Fibroblast of lung (primary cell): ENCODE measurements around the gene ZSWIM6. TPM values are rescaled to one million over a fixed set of nuclear protein-coding genes. Genes with fewer than 3 reads are reported as not detected.
"Not testable (repeated sequence)": the region's sequence is repeated elsewhere in the genome, so short reads cannot be mapped to it uniquely, and the experiment has no call there.

Experiments used
- DNase-seq, 2 donors: peaks; one replicate each; pipeline versions ENCODE4 v3.0.0 to v3.0.0-alpha.2; 2010; ENCODE audit warnings: low read depth in 2 of 2
- H2AFZ ChIP-seq: 2 replicates; pipeline ENCODE4 v1.5.1; 2012; ENCODE audit warnings: low read length, control low read depth, inconsistent platforms
- H3K27ac ChIP-seq: 2 replicates; pipeline ENCODE4 v1.5.1; 2011; ENCODE audit warnings: low read length, control low read depth; ENCODE audit not compliant: insufficient read depth
- H3K27me3 ChIP-seq: 2 replicates; pipeline ENCODE4 v1.5.1; 2011; ENCODE audit warnings: mild to moderate bottlenecking, low read length; ENCODE audit not compliant: control insufficient read depth, insufficient read depth
- H3K36me3 ChIP-seq: 2 replicates; pipeline ENCODE4 v1.5.1; 2011; ENCODE audit warnings: low read length; ENCODE audit not compliant: control insufficient read depth, insufficient read depth
- H3K4me1 ChIP-seq: 2 replicates; pipeline ENCODE4 v1.5.1; 2011; ENCODE audit warnings: low read length; ENCODE audit not compliant: control insufficient read depth, insufficient read depth; ENCODE audit errors: extremely low read depth
- H3K4me2 ChIP-seq: 2 replicates; pipeline ENCODE4 v1.5.1; 2011; ENCODE audit warnings: low read length, control low read depth; ENCODE audit not compliant: insufficient read depth; ENCODE audit errors: extremely low read depth
- H3K4me3 ChIP-seq, 4 experiments: fragments of 200-600 bp in 1 of 4; sonication (generic) in 1 of 4; replicated peaks in 1 of 4; 2 replicates each; pipeline ENCODE4 v1.5.1; 2011 to 2016; ENCODE audit warnings: low read length in 4 of 4, low read depth in 3 of 4, mild to moderate bottlenecking in 3 of 4, control low read depth in 2 of 4, inconsistent platforms in 1 of 4, mixed read lengths in 1 of 4; ENCODE audit not compliant: insufficient read depth in 1 of 4; ENCODE audit errors: control extremely low read depth in 1 of 4
- H3K79me2 ChIP-seq: 2 replicates; pipeline ENCODE4 v1.5.1; 2012; ENCODE audit warnings: mild to moderate bottlenecking, low read length, inconsistent platforms; ENCODE audit not compliant: control insufficient read depth, insufficient read depth
- H3K9ac ChIP-seq: 2 replicates; pipeline ENCODE4 v1.5.1; 2011; ENCODE audit warnings: mild to moderate bottlenecking, low read length, control low read depth; ENCODE audit not compliant: insufficient read depth
- H3K9me3 ChIP-seq: 2 replicates; pipeline ENCODE4 v1.5.1; 2012; ENCODE audit warnings: low read depth, low read length; ENCODE audit not compliant: control insufficient read depth, insufficient read depth
- H4K20me1 ChIP-seq: 2 replicates; pipeline ENCODE4 v1.5.1; 2011; ENCODE audit warnings: low read length; ENCODE audit not compliant: control insufficient read depth, insufficient read depth; ENCODE audit errors: extremely low read depth
- EZH2 ChIP-seq: IDR thresholded peaks from 2 replicates; pipeline ENCODE4 v1.5.1; 2012; ENCODE audit warnings: low read length, control low read depth, mild to moderate bottlenecking; ENCODE audit errors: missing control alignments
- polyA plus RNA-seq, 2 donors: library from polyadenylated mRNA; depleted of rRNA in 1 of 2; stranded (reverse) in 1 of 2; unstranded in 1 of 2; fragments of >200 nt; gene quantifications; 2 replicates each; pipeline ENCODE4 v1.2.1, GENCODE V29; 2011 to 2012; ENCODE audit warnings: missing spikeins in 1 of 2
- total RNA-seq: library from RNA; depleted of rRNA; stranded (reverse); fragments of >200 nt; gene quantifications from 2 replicates; pipeline ENCODE4 v1.2.1, GENCODE V29; 2014
- TF ChIP-seq, protein P1 (sequence below), 2 donors: IDR thresholded peaks in 1 of 2; conservative IDR thresholded peaks in 1 of 2; 1 replicate in 1 of 2; 2 replicates in 1 of 2; pipeline ENCODE4 v1.5.1; 2011 to 2012; ENCODE audit warnings: low read length in 2 of 2, control low read depth in 1 of 2, inconsistent platforms in 1 of 2, low read depth in 1 of 2, mild to moderate bottlenecking in 1 of 2

Gene ZSWIM6
- total and polyA plus RNA-seq, 2 donors (not counting 1 experiment from before 2014, with no cell fraction given): 23.5 to 26.6 TPM

DNA sequence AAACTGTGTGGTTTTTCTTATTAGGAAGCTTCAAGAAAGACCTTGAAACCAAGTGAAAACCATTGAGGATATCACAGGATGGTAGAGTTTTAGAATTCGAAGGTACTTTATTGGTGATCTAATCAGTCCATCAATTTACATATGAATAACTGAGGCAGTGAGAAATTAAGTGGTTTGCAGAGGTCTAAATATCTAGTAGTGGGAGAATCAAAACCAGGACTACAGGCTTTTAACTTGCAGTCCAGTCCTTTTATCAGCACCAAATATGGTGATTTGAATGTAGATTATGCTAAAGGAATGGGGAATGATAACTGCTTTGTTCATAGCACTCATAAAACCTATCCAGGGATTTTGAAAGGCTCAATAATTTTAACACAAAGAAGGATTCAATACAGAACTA, 85.8 kb downstream of the ZSWIM6 start:
- Histone ChIP-seq H3K9me3 (no peaks in the 10 kb centered on the region), H3K4me1 (no peaks in the 10 kb centered on the region), H3K27me3 (no peaks in the 10 kb centered on the region), H3K9ac (no peak overlapping the region), H4K20me1 (peaks cover 3% of the 10 kb centered on the region), H3K79me2 (peaks cover 89% of the 10 kb centered on the region), H3K36me3 (no peaks in the 10 kb centered on the region), H2AFZ (no peak overlapping the region), H3K27ac (no peak overlapping the region), H3K4me3 (no peak overlapping the region), H3K4me2 (no peak overlapping the region)
- DNase-seq: no peak
- TF ChIP-seq EZH2: no peak
- TF ChIP-seq, protein P1, sequence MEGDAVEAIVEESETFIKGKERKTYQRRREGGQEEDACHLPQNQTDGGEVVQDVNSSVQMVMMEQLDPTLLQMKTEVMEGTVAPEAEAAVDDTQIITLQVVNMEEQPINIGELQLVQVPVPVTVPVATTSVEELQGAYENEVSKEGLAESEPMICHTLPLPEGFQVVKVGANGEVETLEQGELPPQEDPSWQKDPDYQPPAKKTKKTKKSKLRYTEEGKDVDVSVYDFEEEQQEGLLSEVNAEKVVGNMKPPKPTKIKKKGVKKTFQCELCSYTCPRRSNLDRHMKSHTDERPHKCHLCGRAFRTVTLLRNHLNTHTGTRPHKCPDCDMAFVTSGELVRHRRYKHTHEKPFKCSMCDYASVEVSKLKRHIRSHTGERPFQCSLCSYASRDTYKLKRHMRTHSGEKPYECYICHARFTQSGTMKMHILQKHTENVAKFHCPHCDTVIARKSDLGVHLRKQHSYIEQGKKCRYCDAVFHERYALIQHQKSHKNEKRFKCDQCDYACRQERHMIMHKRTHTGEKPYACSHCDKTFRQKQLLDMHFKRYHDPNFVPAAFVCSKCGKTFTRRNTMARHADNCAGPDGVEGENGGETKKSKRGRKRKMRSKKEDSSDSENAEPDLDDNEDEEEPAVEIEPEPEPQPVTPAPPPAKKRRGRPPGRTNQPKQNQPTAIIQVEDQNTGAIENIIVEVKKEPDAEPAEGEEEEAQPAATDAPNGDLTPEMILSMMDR (conservative IDR thresholded peaks at IDR 0.05 in 1 of 2, IDR thresholded peaks at IDR 0.05 in 1 of 2; ENCODE audit: low read depth in 1 of 2, low read length in 2 of 2): no peak

DNA sequence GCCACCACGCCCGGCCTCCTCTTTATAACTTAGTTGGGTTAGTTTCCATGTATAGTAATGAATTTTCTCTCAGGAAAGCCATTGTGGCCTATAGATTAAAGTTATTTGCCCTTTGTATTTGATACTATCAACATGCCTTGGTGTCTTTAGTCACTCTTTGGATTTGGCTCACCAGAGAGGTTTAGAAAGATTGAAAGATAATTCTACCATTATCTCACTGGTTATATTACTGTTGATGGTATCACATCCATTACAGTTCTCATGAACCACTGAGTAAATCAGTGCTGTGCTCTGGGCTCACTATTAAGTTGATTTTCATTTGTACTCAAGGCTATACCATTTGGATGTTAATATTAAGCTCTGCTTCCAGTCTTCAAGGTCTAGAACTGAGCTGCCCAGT, 87.0 kb downstream of the ZSWIM6 start:
- Histone ChIP-seq H4K20me1 (peaks cover 3% of the 10 kb centered on the region), H3K9me3 (no peaks in the 10 kb centered on the region), H2AFZ (no peak overlapping the region), H3K4me2 (no peak overlapping the region), H3K4me1 (no peaks in the 10 kb centered on the region), H3K79me2 (peaks cover 94% of the 10 kb centered on the region), H3K9ac (no peak overlapping the region), H3K27ac (no peak overlapping the region), H3K36me3 (no peaks in the 10 kb centered on the region), H3K27me3 (no peaks in the 10 kb centered on the region), H3K4me3 (no peak overlapping the region)
- TF ChIP-seq EZH2: no peak
- DNase-seq: no peak

DNA sequence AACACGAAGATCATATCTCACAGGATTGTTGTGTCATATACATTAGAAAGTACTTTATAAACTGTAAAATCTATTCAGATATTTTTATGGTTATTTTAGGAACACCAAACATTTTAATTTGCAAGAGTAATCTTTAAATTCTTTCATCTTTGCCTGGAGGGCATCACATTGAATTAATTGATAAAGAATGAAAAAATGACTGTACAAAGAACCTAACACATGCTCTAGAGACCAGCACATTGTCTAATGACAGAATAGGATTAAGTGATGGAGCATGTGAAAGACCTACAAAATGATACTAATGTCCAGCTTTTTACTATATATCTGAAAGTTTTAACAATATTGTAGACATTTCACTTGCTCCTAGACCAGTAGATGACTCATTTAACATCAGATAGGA, 88.0 kb downstream of the ZSWIM6 start:
- H3K79me2 ChIP-seq: peaks cover 92% of the 10 kb centered on the region
- DNase-seq: no peak
- H4K20me1 ChIP-seq: peaks cover 3% of the 10 kb centered on the region
- H3K9me3 ChIP-seq: no peaks in the 10 kb centered on the region
- no peak overlapping the region for H3K9ac ChIP-seq
- H3K36me3 ChIP-seq: no peaks in the 10 kb centered on the region
- H3K4me1 ChIP-seq: no peaks in the 10 kb centered on the region
- no peak overlapping the region for H2AFZ ChIP-seq
- H3K27me3 ChIP-seq: no peaks in the 10 kb centered on the region
- H3K4me3 ChIP-seq: no peak overlapping the region
- no peak overlapping the region for H3K4me2 ChIP-seq
- H3K27ac ChIP-seq: no peak overlapping the region
- TF ChIP-seq, protein P1 (conservative IDR thresholded peaks at IDR 0.05 in 1 of 2, IDR thresholded peaks at IDR 0.05 in 1 of 2; ENCODE audit: low read depth in 1 of 2, low read length in 2 of 2): no peak
- TF ChIP-seq EZH2: no peak

DNA sequence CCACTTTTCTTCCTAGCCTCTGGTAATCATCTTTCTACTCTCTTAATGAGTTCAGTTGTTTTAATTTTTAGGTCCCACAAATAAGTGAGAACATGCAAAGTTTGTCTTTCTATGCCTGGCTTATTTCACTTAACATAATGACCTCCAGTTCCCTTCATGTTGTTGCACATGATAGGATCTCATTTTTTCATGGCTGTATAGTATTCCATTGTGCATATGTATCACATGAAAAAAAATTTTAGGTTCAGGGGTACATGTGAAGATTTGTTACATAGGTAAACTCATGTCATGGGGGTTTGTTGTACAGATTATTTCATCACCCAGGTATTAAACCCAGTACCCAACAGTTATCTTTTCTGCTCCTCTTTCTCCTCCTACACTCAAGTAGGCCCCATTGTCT, 89.2 kb downstream of the ZSWIM6 start:
- not testable (repeated sequence) for H3K4me1 ChIP-seq, H4K20me1 ChIP-seq

More for the DNA sequence above, 89.2 kb downstream of the ZSWIM6 start:
- H2AFZ ChIP-seq, DNase-seq, H3K4me2 ChIP-seq, H3K27ac ChIP-seq, H3K27me3 ChIP-seq, H3K9me3 ChIP-seq, H3K4me3 ChIP-seq, H3K9ac ChIP-seq, H3K36me3 ChIP-seq: not testable (repeated sequence)
- H3K79me2 ChIP-seq: peaks cover 91% of the 10 kb centered on the region
